Neural cell (in vitro differentiated cells): ENCODE results near the gene OLFM3.

Experiments used
- CTCF ChIP-seq: fragments of 450-650 bp; IDR thresholded peaks from 2 replicates; pipeline ENCODE4 v1.5.1; 2014; ENCODE audit warnings: antibody characterized with exemption, mild to moderate bottlenecking, moderate library complexity; ENCODE audit not compliant: poor library complexity, severe bottlenecking
- EP300 ChIP-seq: fragments of 450-650 bp; conservative IDR thresholded peaks from 2 replicates; pipeline ENCODE4 v1.6.1; 2014; ENCODE audit warnings: antibody characterized with exemption, mild to moderate bottlenecking, moderate library complexity; ENCODE audit not compliant: poor library complexity, severe bottlenecking
- POLR2AphosphoS5 ChIP-seq: IDR thresholded peaks from 2 replicates; pipeline ENCODE4 v1.6.1; 2012
- REST ChIP-seq: IDR thresholded peaks from 2 replicates; pipeline ENCODE4 v1.6.1; 2012; ENCODE audit warnings: borderline replicate concordance

GRCh38 chr1:101769520-101769919 is 227.2 kb downstream of the OLFM3 start:
- TF ChIP-seq CTCF: no peak
- no peak for TF ChIP-seq REST
- TF ChIP-seq EP300: no peak
- no peak for TF ChIP-seq POLR2AphosphoS5
